HUDEP-2 (cell line): ENCODE measurements around the gene CABLES2.

Source experiments
- DNase-seq, 76 experiments: peaks; one replicate each; lab custom pipeline; 2025; ENCODE audit not compliant: unreplicated experiment in 76 of 76; lab: John Stamatoyannopoulos, UW

The CABLES2 gene

DNA sequence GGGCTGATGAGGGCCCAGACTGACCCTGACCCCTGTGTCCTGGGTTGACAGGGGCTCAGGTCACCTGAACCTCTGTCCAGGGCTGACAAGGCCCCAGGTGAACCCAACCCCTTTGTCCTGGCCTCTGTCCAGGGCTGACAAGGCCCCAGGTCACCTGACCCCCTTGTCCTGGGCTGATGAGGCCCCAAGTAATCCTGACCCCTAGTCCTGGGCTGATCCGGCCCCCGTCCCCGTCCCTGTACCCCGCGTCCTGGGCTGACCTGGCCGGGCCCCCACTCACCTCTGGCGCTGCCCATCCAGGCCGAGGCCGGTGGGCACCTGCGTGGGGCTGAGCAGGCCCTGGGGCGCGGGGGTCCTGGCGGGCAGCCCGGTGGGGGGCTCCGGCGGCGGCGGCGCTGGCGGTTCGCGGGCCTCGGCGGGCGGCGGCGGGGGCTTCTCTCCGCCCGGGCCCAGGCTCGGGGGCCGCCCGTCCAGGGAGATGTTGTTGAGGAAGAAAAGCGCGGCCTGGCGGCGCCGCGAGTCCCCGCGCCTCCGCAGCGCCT is 379 bp downstream of the CABLES2 start:
- DNase-seq = no peak

DNA sequence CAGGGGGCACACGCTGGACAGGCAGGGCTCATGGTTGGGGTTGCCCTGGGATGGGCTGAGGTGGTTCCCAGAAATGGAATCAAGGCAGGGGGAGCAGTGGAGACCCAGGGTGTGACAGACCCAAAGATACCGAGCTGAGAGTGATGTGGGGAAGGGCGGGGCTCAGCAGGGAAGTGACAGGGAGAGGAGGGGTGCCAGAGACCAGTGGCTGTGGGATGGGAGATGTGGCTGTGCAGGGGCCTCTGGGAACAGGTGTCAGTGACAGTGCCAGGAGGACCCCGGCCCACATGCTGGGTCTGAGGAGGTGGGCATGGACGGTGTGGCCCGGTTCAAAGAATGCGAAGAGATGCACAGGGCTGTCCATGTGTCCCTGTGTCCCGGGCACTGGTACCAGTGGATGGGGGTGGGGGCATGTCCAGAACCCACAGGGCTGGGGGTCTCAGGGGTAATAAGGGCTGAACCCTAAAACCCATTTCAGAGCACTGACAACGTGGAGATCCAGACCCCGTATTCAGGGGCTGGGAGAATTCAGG is 1.0 kb downstream of the CABLES2 start:
- no peak for DNase-seq

DNA sequence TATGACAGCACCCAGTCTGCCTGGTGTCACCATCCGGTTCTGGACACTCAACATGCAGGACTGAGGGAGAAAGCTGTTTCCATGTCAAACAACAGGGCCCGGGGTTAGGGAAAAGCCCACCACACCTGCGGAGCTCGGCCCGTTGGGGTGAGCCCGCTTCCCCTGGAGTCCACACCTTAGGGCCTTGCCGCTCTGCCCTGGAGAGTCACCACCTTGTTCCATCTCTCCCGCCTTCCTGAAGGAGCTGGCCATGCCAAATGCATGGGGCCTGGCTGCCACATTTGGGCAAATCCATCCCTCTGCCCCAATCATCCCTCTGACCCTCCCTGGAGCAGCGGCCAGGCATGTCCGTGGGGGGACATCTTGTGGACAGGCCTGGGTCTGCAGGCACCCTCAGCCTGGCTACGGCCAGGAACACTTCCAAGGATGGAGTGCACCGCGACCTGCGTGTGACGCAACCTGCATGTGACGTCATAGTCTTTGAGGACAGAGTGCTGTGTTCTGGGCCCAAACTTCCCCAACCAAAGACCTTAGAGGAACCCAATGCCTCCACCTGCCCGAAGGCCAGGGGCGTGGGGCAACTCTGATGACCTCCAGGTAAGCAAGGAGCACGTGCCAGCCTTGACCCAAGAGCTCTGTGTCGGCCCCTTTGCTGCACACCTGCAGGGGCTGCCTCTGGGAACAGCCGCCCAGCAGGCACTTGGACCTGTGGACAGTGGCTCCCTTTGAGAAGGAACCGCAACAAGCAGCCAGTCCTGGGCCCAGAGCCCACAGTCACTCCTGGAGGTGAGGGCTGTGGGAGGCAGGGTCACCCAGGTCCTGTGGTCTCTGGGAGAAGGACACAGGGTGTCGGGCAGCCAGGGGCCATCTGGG is 1.7 kb downstream of the CABLES2 start:
- peak in 1 of 76 experiments; percentile 13 for DNase-seq

DNA sequence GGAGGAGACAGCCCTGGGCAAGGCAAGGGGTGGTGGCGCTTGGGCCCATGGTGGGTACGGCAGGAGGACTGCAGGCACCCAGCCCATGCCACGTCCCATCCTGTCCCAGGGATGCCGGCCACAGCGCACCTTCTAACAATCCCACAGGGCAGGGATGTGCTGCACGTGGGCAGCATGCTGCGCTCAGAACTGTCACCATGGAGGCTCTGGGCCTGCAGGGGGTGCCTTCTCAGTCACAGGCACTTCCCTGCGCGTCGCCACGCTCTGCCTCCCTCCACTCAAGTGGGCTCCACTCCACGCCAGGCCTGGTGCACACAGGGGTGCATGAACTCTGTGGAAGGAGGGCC is 2.4 kb downstream of the CABLES2 start:
- no peak for DNase-seq

DNA sequence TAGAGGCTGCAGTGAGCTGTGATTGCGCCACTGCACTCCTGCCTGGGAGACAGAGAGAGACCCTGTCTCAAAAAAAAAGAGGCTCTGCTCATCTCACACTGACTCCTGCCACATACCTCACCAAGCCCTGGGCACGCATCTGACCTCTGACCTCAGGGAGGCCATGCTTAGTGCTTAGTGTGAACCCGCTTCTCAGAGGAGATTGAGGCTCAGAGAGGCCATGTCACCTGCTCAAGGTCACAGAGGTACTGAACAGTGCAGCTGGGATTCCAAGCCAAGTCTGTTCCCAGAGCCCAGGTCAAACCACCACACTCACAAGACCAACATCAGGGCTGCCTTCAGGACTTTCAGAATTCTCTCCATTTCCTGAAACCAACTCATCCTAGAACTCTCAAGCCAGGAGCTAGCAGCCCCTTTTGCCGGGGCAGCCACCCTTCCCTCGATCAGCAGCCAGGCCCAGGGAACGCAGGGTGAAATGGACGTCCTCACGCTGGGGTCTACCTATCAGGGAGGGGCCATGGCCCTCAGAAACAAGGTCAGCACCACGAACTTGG is 2.9 kb downstream of the CABLES2 start:
- no peak for DNase-seq

DNA sequence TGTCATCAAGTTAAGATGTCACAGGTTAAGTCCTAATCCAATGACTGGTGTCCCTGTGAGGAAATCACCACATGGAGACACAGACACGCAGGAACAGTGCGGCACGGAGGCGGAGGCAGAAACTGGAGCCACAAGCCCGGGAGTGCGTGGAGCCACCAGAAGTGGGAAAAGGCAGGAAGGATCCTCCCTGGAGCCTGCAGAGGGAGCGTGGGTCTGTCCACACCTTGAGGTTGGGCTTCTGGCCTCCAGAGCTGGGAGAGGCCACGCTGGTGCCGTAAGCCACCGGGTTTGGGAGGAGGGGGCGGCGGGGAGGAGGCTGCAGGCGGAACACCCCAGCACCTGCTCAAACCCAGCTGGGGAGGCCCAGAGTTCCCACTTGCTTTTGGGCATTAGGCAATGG is 3.8 kb downstream of the CABLES2 start:
- no peak for DNase-seq

DNA sequence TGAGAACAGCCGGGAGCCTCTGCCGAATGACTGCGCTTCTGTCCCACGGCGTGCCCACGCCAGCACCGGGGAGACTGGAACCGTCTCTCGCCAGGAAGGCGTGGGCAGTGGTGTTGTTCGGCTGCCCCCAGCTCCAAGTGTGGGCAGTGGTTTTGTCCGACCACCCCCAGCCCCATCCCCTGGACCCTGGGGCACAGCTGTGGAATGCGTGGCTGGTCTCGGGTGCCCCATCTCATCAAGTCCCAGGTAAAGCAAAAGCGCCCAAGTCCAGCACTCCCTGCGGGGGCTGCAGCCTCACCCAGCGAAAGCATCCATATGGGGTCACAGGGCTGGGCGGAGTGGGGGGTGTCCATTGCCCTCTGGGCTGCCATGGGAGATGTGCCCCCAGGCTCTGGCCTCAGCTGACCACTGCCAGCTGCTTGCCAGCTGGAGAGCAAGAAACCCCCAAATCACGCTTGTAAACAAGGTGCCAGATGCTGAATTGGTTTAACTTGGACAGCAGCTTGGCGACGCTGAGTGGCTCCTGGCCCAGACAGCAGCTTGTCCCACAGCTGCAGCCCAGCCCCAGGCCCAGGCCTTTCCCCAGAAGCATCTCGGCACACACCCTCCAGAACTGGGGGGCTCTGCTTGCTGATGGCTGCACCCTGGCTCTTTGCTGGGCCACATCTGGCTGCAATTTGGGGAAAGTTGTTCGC is 4.5 kb downstream of the CABLES2 start:
- DNase-seq = no peak

DNA sequence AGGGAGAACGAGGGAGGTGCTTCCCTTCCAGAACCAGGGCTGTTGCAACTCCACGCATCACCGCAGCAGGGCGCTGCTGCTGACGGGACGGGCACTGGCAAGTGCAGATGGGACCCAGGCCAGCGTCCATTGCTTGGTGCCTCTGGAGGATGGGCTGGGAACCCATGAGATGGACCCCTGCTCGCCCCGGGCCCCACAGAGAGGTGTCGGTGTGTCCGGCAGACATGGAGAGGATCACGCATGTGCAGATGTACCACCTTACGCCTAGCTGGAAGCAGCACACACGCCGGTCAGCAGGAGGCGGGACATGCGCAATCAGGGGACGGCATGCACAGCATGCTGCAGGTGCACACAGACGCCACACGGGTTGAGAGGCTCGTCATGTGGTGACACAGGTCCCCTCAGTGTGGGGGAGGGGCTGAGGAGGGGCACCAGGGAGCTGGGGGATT is 5.7 kb downstream of the CABLES2 start:
- no peak for DNase-seq

DNA sequence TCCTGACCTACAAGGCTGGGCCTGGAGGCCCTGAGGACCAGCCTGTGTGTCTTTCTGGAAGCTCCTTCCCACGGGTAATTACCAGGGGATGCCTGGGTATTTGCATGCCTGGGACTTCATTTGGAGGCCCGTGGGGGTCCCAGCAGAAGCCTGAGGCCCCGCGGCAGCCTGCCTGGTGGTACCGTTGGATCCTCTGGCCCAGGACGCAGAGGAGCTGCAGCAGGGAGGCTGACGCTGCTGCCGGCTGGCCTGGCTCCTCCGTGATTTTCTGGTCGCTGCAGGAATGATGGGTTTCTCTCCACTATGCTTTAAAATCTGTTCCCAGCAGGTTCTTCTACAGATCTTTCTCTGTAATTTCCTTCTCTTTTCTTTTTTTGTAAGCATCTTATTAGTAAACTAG is 6.5 kb downstream of the CABLES2 start:
- DNase-seq = no peak

DNA sequence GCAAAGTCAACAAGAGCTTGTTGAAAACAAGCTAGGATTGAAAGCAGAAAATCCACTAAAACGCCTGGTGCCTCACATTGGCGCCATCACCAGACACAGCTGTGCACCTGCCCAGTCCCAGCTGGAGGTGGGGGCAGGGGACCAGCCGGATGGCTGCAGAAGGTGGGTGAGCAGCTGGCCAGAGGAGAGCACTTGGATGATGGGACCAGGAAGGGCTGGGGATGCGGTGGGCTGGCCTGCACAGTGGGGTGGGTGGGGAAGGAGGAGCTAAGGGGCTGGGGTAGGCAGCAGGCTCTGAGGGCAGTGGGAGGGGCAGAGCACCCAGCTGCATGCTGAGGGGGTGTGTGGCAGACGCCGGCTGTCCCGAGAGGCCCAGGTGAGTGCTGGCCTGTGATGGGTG is 7.1 kb downstream of the CABLES2 start:
- DNase-seq = no peak

DNA sequence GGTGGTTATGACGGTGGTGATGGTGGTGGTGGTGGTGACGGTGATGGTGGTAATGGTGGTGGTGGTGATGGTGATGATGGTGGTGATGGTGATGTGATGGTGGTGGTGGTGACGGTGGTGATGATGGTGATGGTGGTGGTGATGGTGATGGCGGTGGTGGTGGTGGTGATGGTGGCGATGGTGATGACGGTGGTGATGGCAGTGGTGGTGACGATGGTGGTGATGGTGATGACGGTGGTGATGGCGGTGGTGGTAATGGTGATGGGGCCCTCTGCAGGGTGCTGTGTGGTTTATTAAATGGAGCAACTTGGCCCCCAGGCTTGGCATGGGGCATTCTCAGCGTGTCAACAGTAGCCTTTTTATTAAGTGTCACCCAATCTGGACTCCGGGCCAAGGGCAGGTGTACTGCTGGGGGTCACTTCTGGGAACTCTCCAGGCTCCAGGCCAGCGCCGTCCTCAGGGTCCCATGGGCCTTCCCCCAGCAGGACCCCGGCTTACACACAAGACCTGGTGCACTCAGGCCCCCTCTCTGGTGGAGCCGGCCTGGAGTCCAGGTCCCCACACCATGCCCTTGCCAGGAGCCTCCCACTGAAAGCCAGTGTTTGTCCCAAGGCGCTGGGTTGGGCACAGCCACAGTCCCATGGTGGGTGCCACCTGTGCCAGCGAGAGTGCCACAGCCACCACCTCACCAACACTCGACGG is 8.8 kb downstream of the CABLES2 start:
- DNase-seq = no peak

DNA sequence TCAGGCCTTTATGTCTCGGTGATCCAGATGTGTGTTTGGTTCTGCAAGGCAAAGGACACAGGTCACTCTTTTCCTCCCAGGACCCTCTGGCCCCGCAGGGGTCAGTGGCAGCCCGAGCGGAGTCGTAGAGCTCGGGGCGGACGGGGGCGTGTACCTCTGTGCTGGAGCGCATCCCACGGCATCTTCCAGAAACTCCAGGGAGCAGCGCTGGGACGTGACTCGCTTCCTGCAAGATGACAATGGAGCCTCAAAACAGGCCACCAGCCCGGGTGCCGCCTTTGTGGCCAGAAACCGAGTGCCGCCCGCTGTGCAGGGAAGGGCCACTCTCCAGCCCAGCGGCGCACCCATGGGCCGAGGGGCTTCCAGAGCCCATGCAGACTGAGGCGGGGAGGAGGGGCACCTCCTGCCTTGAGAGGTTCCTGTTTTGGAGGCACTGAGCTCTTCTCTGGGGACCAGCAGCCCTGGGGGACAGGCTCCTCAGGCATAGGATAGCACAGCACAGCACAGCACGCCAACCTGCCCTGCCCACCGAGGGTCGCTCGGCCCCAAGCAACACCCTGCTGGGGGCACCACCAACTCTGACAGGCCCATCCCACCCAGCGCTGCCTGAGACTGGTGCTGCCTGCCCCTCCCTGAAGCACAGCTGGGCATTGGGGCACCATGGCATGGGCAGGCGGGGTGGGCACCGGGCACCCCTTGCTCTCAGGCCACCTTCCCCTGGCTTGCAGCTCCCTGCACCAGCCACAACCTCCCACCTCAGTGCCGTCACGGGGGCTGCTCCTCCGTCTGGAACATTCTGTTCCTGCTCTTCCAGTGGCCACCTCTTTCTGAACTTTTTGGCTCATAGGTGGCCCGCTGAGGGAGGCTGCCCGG is 10.5 kb downstream of the CABLES2 start:
- DNase-seq = no peak

DNA sequence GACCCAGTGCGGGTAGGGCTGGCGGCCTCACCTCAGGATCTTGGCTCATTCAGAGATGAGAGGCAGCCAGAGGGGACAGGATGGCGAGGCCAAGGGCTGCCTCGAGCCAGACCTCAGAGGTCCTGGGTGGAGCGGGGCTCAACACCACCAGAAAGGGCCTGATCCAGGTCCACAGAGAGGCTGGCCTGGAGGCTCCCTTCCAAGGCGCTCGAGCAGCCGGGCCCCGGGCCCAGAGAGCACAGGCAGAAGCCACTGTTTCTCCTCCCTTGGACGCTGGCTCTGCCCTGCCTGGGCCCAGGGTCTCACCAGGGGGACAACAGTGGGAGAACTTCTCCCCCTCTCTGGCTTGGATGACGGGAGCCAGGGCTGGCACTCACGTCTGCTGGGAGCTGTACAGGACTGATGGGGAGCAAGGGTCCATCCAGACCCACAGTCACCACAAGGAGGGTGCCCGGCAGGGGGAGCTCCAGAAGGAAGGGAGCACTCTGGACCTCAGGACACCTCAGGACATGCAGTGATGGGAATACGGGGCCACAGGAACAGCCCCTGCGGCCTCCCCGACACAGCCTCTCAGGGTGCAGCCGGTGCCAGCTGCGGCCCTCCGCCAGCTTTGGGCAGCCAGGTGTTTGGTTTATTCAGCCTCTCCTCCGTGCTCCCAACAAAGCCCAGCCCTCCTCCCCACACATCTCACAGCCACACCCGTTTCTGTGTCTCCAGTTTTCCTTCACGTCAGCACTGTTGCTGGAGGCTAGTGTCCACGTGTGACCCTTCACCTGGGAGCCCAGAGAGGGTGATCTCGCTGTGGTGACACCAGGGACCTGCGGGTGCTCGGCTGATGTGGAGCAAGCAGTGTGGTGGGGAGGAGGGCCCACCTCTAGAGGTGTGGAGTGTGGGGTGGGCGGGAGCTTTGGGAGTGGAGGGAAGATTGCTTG is 11.5 kb downstream of the CABLES2 start:
- DNase-seq = peak in 3 of 76 experiments; percentile 14 to 25 (median 14)

DNA sequence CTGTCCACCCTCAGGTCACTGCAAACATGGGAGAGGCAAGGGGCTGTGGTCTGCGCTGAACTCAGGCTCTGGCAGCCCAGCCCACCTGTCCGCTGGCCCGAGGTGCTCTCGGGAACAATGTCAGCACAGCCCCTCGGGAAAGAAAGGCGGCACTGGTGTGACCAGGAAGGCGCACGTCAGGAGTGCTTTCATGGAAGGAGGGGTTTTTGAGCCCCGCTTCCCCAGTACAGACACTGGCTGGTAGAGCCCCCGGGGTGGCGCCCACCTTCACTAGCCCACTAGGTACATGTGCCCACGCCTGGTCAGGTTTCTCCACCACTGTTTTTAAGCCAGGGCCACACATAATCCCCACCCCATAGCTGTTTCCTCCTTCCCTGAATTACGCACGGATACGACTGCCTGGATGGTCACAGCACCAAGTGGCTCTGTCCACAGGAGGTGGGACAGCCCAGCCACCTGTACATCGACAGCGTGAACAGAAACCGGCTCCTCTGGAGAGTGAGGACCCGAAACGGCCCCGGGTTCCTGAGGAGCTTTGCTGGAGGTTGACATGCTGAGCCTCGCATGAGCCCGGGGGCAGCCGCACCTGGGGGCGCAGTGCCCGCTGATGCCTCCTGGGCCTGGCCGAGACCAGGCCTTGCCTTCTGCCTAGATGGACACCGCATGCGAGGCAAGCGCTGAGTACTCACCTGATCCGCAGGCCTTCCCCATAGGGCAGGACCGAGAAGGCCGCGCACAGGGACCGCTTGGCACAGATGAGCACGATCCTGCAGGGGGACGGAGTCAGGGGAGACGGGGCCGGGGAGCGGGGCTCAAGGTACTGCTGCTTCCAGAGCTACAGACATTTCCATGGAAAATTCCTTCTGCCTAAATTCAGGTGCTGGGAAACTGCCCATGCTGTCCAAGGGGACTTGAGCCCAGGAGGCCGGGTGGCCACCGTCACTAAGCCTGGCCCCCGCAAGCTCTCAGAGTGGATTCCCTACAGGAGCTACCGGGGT is 12.5 kb downstream of the CABLES2 start:
- DNase-seq = no peak

DNA sequence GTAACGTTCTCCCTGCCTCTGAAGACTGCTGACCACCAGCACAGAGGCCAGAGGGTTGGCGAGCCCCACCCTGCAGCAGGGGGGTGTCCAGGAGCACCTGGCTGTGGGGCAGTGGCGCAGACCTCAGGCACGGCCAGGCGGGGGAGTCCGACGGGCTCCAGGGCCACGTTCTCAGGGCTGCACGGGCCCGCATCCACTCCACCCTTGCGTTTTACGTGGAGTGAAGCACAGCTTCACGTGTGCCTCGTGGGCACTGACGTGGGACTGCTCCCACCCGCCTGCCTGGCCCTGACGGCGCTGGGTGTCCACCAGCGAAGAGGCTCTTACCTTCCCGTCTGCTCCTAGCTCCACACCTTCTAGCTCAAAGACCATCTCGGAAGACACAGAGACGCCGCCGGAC is 13.3 kb downstream of the CABLES2 start:
- DNase-seq = no peak

DNA sequence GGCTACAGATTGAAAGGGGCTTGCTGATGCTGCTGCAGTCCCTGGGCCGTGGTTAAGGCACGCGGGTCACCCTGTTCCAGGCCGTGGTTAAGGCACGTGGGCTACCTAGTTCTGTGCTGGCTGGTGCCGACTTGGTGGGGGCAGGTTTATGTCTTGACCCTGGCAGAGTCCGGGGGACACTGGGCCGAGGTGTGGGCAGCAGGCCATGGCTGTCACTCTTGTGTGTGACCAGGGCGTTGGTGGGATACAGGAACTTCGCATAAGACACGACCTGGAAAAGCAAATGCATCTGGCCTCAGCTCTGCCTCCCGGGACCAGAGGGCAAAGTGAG is 13.8 kb downstream of the CABLES2 start:
- DNase-seq = no peak

DNA sequence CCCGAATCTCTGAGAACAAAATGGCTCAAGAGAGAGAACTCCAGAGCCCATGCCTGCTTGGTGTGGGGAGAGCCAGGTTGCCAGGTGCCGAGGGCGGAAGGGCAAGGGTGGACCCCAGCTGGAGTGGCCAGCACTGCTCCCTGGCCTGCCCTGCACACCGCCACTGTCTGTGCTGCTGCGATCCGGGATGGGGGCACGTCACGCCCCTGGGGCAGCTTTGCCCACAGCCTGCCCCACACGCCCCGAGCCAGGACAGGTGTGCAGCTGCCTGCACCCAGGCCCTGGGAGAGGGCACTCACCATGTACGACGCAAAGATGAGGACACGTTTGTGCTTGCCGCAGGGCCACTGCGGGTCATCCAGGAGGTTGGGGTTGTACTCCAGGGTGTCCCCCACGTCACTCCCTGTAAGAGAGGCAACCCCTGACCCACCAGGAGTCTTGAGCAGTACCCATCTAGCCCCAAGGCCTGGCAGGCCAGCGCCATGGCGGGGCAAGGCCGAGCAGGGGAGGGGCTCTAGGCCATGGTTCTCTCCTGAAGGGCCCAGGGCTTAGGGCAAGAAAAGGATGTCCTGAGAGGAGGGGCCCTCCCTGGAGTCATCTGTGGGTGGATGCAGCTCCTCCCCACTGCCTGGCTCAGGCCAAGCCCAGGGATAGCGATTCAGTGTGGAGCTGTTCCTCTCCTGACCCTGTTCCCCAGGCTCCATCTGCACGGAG is 14.3 kb downstream of the CABLES2 start:
- DNase-seq = no peak
